Measurements from ENCODE around the gene CDC42EP5.
"Not testable (repeated sequence)": the region's sequence is repeated elsewhere in the genome, so short reads cannot be mapped to it uniquely, and the experiment has no call there.

CDC42EP5 gene

DNA sequence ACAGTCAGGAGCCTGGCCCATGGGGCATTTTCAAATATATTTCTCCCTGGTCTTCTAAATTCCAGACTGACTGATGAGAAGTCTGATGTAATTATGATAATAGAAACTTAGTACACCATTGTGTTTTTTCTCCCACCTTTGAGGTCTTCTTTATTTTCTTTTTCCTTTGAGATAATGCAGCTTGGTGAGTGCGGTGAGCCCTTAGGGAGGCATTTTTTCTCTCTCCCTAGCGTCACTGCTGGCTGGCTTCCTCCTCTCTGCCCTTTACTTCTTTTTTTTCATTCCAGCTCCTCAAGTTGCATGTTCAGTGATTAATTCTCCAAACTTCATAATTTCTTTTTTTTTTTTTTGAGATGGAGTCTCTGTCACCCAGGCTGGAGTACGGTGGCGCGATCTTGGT lies 12.8 kb upstream of the CDC42EP5 start:
- no peak for DNase-seq

DNA sequence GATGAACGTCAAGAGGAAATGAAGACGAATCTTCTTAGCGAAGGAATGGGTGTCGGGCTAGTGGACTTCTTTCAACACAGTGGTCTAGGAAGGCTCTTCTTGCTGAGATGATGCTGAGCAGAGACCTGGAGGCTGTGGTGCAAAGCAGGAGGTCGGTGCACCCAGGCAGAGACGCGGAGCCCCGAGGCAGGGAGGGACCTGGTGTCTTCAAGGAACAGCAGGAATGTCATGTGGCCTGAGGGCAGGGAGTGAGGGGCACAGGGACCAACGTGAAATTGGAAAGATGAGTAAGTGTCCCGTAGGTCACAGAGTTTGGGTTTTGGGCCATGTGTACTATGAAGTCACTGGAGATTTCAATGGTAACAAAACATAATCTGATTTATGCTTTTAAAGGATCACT lies 11.4 kb upstream of the CDC42EP5 start:
- no peak for DNase-seq

DNA sequence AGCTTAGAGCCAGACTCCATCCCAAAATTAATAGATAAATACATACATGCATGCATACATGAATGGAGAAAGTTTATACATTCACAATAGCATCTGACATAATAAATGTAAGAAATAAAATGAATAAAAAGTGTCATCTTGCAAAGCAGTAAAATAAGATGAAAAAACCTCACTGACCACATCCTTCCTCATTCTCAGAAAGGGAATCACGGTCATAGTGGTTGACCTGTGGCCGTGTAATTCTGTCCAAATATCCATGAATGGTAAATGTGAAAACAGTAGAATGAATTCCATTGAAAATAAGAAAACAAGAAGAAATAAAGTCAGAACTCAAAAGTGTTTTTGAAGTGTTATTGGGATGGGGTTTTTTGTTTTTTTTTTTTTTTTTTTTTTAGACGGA lies 9.8 kb upstream of the CDC42EP5 start:
- no peak for DNase-seq

DNA sequence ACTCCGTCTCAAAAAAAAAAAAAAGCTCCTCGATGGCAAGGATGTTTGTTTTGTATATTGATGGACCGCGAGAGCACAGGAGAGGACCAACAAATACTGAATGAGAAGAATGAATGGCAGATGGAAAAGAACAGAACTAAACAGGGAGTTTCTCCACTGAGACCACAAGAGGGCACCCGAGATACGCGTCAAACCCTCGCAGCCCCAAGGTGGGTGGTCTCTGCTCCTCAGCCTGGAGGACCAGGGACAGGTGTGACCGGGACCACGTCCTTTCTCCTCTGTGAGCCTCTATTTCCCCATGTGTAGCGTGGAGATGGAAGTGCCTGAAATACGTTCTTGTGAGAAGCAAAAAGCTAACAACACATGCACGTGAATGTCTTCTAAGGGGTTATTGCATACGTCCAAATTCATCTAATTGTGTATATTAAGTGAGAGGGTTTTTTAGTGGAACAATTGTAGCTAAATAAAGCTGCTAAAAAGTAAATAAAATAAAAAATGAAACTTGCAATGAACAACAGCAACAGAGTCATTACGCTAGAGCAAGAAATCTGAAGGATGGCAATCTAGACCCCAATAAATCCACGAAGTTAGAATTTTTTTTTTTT lies 8.3 kb upstream of the CDC42EP5 start:
- DNase-seq: peak; percentile 41

DNA sequence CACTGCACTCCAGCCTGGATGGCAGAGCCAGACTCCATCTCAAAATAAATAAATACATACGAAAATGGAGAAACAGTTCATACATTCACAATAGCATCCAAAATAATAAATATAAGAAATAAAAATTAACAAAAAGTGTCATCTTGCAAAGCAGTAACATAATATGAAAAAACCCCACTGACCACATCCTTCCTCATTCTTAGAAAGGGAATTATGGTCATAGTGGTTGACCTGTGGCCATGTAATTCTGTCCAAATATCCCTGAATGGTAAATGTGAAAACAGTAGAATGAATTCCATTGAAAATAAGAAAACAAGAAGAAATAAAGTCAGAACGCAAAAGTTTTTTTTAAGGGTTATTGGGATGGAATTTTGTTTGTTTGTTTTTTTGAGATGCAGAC lies 7.0 kb upstream of the CDC42EP5 start:
- DNase-seq: no peak

DNA sequence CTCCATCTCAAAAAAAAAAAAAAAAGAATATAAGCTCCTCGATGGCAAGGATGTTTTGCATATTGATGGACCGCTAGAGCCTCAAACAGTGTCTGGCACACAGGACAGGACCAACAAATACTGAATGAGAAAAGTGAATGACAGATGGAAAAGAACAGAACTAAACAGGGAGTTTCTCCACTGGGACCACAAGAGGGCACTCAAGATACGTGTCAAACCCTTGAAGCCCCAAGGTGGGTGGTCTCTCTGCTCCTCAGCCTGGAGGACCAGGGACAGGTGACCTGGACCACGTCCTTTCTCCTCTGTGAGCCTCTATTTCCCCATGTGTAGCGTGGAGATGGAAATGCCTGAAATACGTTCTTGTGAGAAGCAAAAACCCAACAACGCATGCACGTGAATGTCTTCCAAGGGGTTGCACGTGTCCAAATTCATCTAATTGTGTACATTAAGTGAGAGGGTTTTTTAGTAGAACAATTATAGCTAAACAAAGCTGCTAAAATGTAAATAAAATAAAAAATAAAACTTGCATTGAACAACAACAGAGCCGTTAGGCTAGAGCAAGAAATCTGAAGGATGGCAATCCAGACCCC lies 5.7 kb upstream of the CDC42EP5 start:
- peak; percentile 45 for DNase-seq

DNA sequence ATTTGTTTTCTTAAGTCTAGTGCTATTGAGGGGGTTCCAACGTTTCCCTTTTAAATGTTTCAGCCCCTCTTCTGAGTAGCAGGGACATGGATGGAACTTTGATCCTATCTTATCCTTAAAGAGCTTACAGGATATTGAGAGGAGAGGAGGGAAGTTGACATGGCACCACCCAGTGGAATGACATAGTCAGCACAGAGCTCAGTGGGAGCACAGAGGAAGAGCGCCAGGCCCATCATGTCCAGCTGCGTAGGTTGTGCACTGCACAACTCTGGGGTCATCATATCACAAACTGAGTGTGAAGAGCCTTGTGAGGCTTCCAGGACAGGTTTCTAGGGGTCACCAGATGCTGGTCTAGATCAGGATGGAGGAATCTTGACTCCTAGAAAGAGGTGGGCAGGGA lies 4.6 kb upstream of the CDC42EP5 start:
- DNase-seq: no peak

DNA sequence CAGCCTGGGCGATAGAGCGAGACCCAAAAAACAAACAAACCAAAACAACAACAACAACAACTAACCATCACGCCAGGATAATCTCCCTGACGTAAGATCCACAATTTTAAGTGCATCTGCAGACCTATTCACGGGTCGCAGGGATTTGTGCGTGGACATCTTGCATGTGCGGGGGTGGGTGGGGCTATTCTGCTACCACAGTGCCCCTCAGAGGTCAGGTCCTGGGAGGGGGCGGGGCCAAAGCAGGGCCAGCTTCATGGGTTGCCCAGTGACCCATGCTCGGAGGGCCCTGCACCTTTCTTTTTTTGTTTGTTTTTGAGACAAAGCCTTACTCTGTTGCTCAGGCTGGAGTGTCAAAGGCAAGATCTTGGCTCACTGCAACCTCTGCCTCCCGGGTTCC lies 2.6 kb upstream of the CDC42EP5 start:
- DNase-seq: no peak

DNA sequence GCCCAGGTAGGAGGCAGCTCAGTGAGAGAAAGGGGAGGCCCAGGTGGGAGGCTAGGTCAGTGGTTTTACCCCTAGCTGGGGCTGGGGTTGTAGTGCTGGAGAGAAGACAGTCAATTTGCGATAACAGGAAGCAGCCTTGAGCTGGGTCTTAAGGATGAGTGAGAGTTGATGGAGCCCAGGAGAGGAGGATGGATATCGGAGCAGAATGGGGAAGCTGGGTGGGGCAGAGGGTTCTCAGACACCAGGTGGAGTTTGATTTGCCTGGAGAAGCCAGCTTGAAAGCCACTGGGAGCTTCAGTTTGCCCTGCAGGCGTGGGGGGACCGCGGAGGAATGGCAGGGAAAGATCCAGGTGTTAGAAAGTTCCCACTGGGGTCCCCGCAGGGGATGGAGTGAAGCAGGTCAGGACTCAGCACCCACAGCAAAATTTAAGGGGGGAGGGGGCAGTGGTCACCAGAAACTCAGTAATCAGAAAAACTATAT lies 836 bp upstream of the CDC42EP5 start:
- no peak for DNase-seq

DNA sequence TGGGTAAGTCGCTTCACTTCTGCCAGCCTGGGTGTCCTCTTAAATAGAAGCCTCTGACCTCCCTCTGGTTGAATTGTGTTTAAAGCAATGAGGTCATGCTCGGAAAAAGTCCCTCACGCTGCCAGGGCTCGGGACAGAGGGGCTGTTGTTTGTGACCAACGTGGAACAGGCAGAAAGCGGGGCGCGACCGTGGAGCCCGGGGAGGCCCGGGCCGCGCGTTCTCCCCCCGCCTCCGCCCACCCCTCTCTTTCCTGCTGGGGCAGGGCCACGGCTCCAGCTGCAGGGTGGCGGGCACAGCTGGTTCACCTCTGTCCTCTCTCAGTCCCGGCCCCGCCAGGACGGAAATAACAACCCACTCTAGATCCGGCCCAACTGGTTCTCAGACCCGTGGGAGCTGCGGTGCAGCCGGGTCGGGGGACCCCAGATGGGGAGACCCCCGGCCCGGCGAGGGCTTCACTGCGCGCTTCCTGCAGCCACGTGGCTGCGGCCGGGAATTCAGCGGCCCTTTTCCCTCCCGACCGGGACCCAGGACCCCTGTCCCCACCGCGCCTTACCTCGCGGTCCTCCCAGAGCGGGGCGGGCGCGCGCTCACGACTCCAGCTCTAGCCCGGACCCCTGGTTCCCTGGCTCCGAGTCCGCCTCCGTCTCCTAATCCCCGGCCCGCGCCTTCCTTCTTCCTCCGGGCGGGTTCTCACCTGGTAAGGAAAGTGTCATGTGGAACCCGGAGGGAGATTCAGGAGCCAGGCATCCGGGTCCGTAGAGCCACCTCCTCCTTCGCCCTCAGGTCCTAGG lies 1.9 kb downstream of the CDC42EP5 start:
- no peak for DNase-seq

DNA sequence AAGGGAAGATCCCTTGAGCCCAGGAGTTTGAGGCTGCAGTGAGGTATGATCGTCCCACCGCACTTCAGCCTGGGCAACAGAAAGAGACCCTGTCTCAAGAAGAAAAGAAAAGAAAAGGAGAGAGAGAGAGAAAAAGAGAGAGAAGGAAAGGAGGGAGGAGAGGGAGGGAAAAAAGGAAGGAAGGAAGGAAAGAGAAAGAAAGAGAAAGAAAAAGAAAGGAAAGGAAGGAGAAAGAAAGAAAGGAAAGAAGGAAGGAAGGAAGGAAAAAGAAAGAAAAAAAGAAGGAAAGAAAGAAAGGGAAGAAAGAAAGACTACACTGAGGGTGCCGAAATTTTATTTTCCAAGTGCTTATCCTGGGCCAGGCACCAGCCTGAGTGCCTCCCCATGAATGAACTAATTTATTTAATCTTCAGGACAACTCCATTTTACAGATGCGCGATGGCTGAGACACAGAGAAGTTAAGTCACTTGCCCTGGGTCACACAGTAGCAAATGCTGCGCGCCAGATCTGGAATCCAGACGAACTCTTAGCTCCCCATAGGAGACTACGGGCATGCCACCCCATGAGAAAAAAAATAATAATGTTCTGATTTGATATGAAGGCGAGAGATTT lies 2.7 kb downstream of the CDC42EP5 start:
- DNase-seq: no peak

DNA sequence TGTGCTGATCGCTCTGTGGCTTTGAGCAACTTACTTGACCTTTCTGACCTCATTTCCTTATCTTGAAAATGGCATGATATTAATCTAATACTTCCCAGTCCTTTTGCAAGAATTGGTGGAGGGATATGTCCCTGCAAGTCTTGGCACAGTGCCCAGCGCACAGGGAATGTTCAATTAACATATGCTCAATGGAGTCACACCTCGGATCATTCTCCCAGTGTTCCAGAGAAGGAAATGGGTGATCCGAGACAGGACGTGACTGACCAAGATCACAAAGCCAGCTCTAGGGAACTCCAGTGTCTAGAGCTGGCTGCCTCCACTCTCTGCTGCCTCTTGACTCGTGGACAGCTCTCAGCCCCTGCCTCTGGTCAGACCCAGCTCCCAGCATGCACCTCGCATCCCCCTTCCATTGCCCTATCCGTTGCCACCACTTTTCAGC lies 3.6 kb downstream of the CDC42EP5 start:
- no peak for DNase-seq

DNA sequence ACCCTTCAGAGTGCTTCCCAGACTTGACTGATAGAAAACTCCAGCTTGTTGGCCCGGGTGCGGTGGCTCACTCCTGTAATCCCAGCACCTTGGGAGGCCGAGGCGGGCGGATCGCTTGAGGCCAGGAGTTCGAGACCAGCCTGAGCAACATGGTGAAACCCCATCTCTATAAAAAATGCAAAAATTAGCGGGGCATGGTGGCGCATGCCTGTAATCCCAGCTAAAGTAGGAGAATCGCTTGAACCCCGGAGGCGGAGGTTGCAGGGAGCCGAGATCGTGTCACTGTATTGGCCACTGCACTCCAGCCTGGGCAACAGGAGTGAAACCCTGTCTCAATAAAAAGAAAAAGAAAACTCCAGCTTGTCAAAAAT lies 7.0 kb downstream of the CDC42EP5 start:
- not testable (repeated sequence) for DNase-seq

DNA sequence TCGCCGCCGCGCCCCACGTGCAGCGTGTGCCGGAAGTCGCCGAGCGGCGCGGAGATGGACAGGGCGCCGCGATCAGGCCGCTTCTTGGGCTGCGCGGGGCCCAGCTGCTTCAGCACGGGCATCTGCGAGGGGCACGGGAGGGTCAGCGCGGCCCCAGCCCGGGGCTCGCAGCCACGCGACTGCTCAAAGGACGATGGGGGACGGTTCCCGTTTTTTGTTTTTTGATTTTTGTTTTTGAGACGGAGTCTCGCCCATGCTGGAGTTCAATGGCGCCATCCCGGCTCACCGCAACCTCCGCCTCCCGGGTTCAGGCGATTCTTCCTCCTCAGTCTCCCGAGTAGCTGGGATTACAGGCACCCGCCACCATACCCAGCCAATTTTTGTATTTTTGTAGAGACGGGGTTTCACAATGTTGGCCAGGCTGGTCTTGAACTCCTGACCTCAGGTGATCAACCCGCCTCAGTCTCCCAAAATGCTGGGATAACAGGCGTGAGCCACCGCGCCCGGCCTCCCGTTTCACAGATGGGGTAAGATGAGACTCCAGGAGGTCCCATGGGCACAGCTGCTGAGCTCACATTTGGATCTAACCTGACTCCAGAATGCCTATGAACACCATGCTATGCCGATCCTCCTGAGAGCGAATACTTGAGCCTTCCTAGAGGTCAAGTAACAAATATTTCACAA lies 7.5 kb downstream of the CDC42EP5 start:
- no peak for DNase-seq

DNA sequence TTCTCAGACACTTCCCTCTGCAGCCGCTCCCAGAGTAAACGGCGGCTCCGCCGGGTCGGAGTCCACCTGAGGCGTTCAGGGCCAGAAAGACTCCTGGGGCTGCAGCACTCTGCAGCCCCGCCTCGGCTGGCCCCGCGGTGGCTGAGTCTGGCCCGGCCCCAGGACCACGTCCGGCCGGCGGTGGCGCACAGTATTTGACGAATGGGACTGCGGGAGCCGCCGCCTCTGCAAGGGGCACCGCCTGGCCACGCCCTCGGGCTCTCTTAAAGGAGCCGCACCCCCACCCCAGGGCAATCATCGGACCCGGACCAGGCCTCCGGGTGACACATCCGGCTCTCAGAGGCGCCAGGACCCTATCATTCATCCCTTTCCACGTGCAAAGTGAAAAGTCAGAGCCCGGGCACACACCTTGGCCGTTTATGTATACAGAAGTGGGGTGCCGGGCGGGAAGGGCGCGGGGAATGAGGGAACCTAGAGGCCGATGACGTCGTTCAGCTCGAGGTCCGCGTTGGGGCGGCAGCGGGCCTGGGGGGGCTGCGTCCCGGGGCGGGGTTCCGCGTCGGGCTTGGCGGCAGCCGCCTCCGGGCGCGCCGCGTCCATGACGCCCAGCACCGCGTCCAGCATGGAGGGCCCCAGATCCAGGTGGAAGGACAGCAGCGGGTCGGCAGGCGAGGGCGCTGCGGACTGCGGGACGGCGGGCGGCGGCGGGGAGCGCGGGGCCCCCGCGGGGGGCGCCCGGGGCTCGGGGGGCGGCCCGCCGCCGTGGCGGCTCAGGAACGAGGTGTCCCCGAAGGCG lies 8.3 kb downstream of the CDC42EP5 start:
- peak; percentile 82 for DNase-seq

DNA sequence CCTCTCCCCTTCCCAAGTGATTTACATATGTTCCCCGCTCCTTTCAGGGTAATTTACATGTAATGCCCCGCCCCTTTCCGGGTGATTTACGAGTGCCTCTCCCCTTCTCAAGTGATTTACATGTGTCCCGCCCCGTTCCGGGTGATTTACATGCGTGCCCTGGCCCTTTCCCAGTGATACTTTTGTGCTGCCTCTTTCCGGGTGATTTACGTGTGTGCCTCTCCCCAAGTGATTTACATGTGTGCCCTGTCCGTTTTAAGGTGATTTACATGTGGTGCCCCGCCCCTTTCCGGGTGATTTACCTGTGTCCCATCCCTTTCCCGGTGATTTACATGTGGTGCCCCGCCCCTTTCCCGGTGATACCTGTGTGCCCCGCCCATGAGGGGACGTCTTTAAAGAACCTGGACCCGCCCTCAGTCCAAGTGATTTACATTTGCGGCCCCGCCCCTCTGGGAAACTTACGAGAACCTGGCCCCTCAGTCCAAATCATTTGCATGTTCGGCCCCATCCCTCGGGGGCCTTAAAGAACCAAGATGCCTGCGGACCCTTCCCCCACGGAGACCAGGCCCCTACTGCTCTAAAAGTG lies 9.0 kb downstream of the CDC42EP5 start:
- DNase-seq: peak; percentile 82

DNA sequence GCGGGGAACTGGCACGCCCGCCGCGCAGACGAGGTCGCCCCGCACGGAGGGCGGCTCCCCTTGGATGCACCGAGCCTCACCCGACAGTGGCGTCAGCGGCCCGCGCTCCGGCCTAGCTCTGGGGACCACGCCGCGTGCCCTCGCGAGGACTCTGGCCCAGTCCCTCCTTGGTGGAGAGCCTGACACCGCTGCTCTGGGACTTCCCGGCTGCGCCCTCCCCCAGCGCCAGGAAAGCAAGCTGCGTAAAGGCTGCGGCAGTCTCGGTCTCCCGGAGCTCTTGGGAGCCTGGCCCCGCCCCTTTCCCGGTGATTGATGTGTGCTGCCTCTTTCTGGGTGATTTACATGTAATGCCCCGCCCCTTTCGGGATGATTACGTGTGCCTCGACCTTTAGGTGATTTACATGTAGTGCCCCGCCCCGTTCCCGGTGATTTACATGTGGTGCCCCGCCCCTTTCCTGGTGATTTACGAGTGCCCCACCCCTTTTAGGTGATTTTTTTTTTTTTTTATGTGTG lies 9.5 kb downstream of the CDC42EP5 start, which contains the start of gene LENG9:
TSS of gene LENG9 (minus strand) at position 248 of the 513 bp plus-strand sequence. CDS start 252 bp downstream, outside the sequence.
- peak; percentile 80 for DNase-seq

DNA sequence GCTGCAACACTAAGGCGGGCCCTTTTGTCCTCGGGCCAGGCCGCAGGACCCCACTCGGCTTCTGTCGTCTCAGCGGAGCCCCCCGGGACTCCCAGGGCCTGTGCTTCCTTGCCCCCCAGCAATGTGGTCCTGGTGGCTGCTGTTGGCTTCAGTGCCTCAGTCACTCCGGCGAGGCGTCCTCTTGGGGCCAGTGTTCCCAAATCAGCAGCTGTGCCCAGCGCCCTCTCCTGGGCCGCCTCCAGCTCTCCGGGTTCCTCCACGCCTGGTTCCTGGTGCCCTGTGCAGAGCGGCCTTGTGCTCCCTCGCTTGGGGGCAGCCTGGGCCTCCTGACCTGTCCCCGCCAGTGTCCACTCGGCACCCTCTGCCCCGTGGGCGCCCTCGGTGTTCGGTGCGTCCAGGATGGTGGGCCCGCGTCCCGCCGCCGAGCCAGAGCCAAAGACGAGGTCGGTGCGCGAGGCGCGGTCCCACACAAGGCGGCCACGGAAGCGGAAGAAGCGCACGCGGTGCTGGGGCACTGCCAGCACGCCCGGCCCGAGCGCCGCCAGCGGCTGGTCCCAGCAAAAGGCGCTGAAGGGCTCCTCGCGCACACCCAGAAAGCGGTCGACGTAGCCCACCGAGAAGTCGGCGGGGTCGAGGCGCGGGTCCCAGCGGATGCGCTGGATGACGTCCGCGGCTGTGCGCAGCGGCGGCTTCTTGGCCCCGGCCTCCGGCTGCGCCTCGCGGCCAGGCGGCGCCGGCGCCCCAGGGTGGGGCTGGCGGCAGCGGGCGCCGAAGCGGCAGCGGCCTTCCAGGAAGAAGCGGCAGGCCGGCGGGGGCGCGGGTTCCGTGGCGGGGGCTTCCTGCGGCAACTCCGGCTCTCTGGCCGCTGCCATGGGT lies 10.2 kb downstream of the CDC42EP5 start:
- no peak for DNase-seq

DNA sequence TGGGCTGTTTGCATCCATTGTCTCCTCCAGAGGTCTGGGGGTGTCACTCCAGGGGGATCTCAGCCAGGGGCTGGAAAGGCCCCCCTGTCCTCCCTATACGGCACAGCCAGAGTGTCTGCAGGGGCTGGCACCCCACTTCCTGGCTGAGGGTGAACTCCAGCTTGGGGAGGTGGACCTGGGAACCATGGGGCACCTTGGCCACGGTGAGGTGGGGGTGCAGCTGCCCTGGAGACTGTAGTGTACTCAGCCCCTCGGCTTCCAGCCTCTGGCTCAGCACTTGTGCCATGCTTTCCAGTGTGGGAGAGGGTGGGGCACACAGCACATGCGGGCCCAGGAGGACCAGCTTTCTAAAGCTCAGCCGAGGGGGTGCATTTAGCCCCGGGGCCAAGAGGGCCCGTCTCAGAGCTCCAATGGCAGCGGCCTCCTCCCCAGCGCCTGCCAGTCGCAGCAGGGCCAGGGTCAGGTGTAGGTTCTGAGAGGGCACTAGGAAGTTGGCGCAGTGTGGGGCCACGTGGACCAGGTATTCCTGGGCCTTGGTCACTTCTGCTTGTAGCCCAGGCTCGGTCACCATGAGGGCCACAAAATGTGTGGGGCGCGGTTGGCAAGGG lies 10.9 kb downstream of the CDC42EP5 start:
- no peak for DNase-seq

DNA sequence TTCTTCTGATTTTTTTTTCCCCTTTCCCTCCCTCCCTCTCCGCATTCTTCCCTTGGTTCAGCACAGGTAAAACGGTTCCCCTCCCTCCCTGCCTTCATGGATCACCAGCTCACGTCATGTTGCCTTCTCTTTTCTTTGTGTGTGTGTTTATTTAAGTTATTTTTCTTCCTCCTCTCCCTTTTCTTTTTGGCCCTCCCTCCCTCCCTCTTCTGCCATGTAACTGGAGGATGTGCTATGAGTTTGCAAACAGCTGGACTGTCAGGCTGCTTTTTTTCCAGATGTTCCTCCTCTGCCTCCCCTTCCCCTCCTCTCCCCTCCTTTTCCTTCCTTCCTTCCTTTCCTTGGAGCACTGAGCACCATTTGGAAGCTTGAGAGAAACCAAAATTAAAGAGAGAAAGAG lies 11.5 kb downstream of the CDC42EP5 start:
- no peak for DNase-seq

Data from KG1 (cell line).